Suprapubic skin (tissue), 4 donors: ENCODE results near the gene NRTN. TPM values are rescaled to one million over a fixed set of nuclear protein-coding genes. Genes with fewer than 3 reads are reported as not detected.
"Not testable (repeated sequence)": the region's sequence is repeated elsewhere in the genome, so short reads cannot be mapped to it uniquely, and the experiment has no call there.

ENCODE experiments used
- DNase-seq, 2 donors: peaks; one replicate each; pipeline ENCODE4 v3.0.0-alpha.2; 2019; ENCODE audit warnings: low spot score in 2 of 2
- H3K27ac ChIP-seq: fragments of 200-600 bp; sonication (generic); one replicate; pipeline ENCODE4 v1.5.1; 2019
- H3K27me3 ChIP-seq: fragments of 200-600 bp; sonication (generic); one replicate; pipeline ENCODE4 v1.5.1; 2019
- H3K36me3 ChIP-seq: fragments of 200-600 bp; sonication (generic); one replicate; pipeline ENCODE4 v1.5.1; 2019
- H3K4me1 ChIP-seq: fragments of 200-600 bp; sonication (generic); one replicate; pipeline ENCODE4 v1.5.1; 2019
- H3K4me3 ChIP-seq: fragments of 200-600 bp; sonication (generic); one replicate; pipeline ENCODE4 v1.5.1; 2019; ENCODE audit warnings: mild to moderate bottlenecking
- H3K9me3 ChIP-seq: fragments of 200-600 bp; sonication (generic); one replicate; pipeline ENCODE4 v1.5.1; 2019
- EP300 ChIP-seq: sonication (generic); formaldehyde crosslinking; IDR thresholded peaks from one replicate; pipeline ENCODE4 v1.6.1; 2017; ENCODE audit warnings: antibody characterized with exemption
- POLR2A ChIP-seq, 2 donors: fragments of 450-650 bp; IDR thresholded peaks; one replicate each; pipeline ENCODE4 v1.6.1; 2017; ENCODE audit warnings: antibody characterized with exemption in 2 of 2, mild to moderate bottlenecking in 2 of 2, moderate library complexity in 2 of 2
- POLR2AphosphoS5 ChIP-seq, 3 donors: sonication (generic); formaldehyde crosslinking; IDR thresholded peaks; one replicate each; pipeline ENCODE4 v1.6.1; 2017; ENCODE audit warnings: antibody characterized with exemption in 3 of 3
- whole genome bisulfite sequencing: methylation state at CpG from one replicate; pipeline ENCODE4 v1.1.5; 2018; 5-methylcytosine and 5-hydroxymethylcytosine counted together
- total RNA-seq, 4 donors: library from RNA; depleted of rRNA; stranded (reverse); fragments of >200 nt; gene quantifications; one replicate each; pipeline ENCODE4 v1.1.0, GENCODE V29; 2016
- TF ChIP-seq, protein P1 (sequence below), 2 donors: fragments of 200-600 bp in 1 of 2; fragments of 450-650 bp in 1 of 2; sonication (generic) in 1 of 2; IDR thresholded peaks; one replicate each; pipeline ENCODE4 v1.5.1; 2016 to 2019; ENCODE audit warnings: antibody characterized with exemption in 2 of 2, mild to moderate bottlenecking in 1 of 2, moderate library complexity in 1 of 2

The NRTN gene
- total RNA-seq, 4 donors from 2014 or later = 3.7 to 9.1 (median 6.6) TPM

DNA sequence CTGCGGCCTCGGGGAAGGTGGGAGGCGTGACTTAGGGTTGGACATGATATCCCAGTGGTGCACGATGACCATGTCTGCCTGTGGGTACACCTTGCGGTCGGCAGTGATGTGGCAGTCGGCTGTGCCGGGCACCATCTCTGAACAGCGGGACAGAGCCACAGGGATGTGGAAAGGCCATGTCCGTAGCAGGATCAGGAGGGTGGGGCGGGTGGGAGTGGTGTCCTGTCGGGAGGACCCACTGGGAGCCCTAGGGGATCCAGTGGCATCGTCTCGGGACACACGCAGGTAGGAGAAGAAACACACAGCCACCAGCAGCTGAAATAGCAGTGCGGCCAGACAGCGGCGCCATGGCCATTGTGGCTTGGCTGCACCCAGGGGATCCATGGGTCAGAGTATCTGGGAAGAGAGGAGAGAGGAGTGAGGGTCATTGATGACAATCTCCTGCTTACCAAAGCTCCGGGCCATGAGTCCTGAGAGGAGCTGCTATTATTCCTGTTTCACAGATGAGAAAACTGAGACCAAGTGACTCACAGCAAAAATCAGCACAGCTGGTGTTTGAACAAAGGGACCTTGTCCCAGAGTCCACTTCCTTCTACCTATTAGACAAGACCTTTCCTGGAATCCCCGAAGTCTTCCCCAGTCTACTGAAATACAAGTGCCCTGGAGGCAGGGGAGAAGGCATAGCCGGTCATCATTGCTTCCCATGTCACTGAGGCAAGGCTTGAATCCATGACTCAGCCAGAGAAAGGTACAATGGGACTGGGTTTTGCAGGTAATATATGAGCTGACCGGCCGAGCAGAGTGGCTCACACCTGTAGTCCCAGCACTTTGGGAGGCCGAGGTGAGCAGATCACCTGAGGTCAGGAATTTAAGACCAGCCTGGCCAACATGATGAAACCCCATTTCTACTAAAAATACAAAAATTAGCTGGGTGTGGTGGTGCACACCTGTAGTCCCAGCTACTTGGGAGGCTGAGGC, 39.9 kb downstream of the NRTN start:
- TF ChIP-seq, protein P1, sequence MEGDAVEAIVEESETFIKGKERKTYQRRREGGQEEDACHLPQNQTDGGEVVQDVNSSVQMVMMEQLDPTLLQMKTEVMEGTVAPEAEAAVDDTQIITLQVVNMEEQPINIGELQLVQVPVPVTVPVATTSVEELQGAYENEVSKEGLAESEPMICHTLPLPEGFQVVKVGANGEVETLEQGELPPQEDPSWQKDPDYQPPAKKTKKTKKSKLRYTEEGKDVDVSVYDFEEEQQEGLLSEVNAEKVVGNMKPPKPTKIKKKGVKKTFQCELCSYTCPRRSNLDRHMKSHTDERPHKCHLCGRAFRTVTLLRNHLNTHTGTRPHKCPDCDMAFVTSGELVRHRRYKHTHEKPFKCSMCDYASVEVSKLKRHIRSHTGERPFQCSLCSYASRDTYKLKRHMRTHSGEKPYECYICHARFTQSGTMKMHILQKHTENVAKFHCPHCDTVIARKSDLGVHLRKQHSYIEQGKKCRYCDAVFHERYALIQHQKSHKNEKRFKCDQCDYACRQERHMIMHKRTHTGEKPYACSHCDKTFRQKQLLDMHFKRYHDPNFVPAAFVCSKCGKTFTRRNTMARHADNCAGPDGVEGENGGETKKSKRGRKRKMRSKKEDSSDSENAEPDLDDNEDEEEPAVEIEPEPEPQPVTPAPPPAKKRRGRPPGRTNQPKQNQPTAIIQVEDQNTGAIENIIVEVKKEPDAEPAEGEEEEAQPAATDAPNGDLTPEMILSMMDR (IDR thresholded peaks at IDR 0.05) = no peak
- no peak for TF ChIP-seq POLR2A (IDR thresholded peaks at IDR 0.05)
- no peak for TF ChIP-seq POLR2AphosphoS5 (IDR thresholded peaks at IDR 0.05)
- no peak for TF ChIP-seq EP300
- Histone ChIP-seq H3K27me3 (no peaks in the 10 kb centered on the region), H3K4me1 (no peaks in the 10 kb centered on the region), H3K9me3 (no peaks in the 10 kb centered on the region), H3K4me3 (no peak overlapping the region), H3K27ac (no peak overlapping the region), H3K36me3 (no peaks in the 10 kb centered on the region)
- DNase-seq = no peak
- WGBS = 85% methylated on average over 17 of the region's 24 CpGs

DNA sequence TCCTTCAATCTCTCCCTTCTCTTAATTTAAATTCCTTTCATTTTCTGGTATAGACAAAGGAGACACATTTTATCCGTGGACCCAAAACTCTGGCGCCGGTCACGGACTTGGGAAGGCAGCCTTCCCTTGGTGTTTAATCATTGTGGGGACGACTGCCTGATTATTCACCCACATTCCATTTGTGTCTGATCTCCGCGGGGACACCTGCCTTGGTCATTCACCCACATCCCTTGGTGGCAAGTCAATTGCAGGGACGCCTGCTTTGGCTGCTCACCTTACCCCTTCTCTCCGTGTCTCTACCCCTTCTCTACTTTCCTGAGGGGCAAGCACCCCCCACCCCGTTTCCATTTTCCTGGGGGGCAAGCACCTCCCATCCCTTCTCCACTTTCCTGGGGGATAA, 43.0 kb downstream of the NRTN start:
- H3K36me3 ChIP-seq, DNase-seq, H3K27me3 ChIP-seq, H3K4me3 ChIP-seq, H3K9me3 ChIP-seq, H3K27ac ChIP-seq, H3K4me1 ChIP-seq: not testable (repeated sequence)
- 78% methylated on average over 10 of the region's 10 CpGs for WGBS

DNA sequence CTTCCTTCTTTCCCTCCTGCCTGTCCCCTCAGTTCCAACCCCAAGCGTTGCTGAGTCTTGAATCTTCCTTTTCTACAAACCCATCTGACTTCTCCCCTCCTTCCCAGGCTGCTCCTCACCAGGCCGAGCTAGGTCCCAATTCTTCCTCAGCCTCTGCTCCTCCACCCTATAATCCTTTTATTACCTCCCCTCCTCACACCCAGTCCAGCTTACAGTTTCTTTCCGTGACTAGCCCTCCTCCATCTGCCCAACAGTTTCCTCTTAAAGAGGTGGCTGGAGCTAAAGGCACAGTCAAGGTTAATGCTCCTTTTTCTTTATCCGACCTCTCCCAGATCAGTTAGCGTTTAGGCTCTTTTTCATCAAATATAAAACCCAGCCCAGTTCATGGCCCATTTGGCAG, 43.8 kb downstream of the NRTN start:
- WGBS = 75% methylated on average over 5 of the region's 5 CpGs
- not testable (repeated sequence) for H3K27me3 ChIP-seq, H3K4me3 ChIP-seq, H3K36me3 ChIP-seq, H3K4me1 ChIP-seq, H3K9me3 ChIP-seq, H3K27ac ChIP-seq, DNase-seq

DNA sequence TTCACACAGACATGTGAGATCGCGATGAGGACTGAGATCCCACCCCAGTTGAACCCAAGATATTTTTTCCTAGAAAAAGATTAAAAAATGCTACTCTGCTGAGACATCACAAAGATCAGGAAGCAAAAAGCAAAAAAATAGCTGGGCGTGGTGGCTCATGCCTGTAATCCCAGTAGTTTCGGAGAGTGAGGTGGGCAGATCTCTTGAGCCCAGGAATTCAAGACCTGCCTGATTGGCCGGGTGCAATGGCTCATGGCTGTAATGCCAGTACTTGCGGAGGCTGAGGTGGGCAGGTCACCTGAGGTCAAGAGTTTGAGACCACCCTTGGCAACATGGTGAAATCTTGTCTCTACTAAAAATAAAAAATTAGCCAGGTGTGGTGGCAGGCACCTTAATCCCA, 45.3 kb downstream of the NRTN start:
- Histone ChIP-seq H3K9me3 (no peaks in the 10 kb centered on the region), H3K36me3 (no peaks in the 10 kb centered on the region), H3K4me3 (no peak overlapping the region), H3K27me3 (peaks cover 5% of the 10 kb centered on the region), H3K4me1 (peaks cover 6% of the 10 kb centered on the region), H3K27ac (no peak overlapping the region)
- 66% methylated on average over 6 of the region's 6 CpGs for WGBS
- TF ChIP-seq EP300 = no peak
- no peak for DNase-seq

DNA sequence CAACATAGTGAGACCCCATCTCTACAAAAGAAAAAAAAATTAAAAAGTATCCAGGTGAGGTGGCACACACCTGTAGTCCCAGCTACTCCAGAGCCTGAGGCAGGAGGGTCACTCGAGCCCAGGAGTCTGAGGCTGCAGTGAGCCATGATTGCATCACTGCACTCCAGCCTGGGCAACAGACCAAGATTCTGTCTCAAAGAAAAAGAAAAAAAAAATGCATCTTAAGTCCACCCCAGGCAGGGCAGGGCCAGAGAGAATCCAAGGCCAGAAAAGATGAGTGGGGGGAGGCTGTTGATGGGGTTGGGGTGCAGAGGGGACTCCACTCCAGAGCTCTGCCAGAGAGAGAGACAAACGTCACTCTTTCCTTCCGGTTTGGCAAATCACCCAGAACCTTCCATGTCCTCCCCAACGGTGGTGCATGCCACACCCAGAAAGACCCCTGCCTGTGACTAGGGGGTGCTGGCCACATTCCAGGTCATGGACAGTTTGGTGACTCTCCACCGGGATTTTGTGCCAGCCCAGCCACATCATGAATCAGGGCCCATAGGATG, 46.0 kb downstream of the NRTN start:
- Histone ChIP-seq H3K4me1 (peaks cover 6% of the 10 kb centered on the region), H3K27me3 (peaks cover 5% of the 10 kb centered on the region), H3K4me3 (no peak overlapping the region), H3K27ac (no peak overlapping the region), H3K9me3 (no peaks in the 10 kb centered on the region), H3K36me3 (no peaks in the 10 kb centered on the region)
- WGBS = 5% methylated on average over 5 of the region's 5 CpGs
- DNase-seq = no peak
- no peak for TF ChIP-seq POLR2AphosphoS5 (IDR thresholded peaks at IDR 0.05)
- no peak for TF ChIP-seq EP300
- TF ChIP-seq POLR2A (IDR thresholded peaks at IDR 0.05) = no peak
- TF ChIP-seq, protein P1 (IDR thresholded peaks at IDR 0.05) = no peak

DNA sequence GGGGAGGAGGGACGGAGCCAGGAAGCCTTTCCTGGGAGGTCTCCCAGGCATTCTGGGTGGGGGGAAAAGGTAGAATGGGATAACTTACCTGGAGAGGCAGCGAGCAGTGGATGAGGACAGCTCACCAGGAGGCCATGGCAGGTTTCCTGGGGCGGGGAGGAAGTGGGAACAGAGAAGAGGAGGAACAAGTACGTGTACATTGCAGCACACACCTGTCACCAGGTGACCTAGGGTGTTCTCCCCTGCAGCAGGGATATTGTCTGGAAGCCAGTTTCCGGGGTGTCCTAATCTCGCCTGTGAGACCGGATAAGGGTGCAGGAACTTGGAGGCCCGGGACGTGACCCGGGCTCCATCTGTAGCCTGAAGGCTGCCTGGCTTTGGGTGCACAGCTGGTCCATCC, 46.4 kb downstream of the NRTN start, which contains the start of gene FUT3:
FUT3 (minus strand) TSS at position 148 of the 400 bp plus-strand sequence.
- TF ChIP-seq, protein P1 (IDR thresholded peaks at IDR 0.05) = no peak
- H3K4me3 ChIP-seq = no peak within 1 kb of the TSS
- DNase-seq = no peak
- WGBS = 67% methylated on average over 10 of the region's 10 CpGs
- peaks cover 5% of the 10 kb centered on the region for H3K27me3 ChIP-seq
- peaks cover 6% of the 10 kb centered on the region for H3K4me1 ChIP-seq
- no peaks in the 10 kb centered on the region for H3K36me3 ChIP-seq
- no peak within 1 kb of the TSS for H3K27ac ChIP-seq
- H3K9me3 ChIP-seq = no peaks in the 10 kb centered on the region

DNA sequence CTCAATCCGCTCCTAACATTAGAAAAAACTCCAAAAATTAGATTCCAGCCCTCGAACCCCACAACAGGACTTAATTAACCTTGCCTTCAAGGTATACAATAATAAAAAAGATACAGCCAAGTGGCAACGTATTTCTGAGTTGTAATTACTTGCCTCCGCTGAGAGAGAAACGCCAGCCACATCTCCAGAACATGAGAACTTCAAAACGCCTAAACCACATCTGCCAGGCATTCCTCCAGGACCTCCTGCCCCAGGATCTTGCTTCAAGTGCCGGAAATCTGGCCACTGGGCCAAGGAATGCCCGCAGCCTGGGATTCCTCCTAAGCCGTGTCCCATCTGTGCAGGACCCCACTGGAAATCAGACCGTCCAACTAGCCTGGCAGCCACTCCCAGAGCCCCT, 49.3 kb downstream of the NRTN start:
- not testable (repeated sequence) for H3K4me1 ChIP-seq, H3K27ac ChIP-seq, H3K36me3 ChIP-seq, H3K27me3 ChIP-seq, DNase-seq, H3K9me3 ChIP-seq, H3K4me3 ChIP-seq
- 61% methylated on average over 8 of the region's 10 CpGs for WGBS

DNA sequence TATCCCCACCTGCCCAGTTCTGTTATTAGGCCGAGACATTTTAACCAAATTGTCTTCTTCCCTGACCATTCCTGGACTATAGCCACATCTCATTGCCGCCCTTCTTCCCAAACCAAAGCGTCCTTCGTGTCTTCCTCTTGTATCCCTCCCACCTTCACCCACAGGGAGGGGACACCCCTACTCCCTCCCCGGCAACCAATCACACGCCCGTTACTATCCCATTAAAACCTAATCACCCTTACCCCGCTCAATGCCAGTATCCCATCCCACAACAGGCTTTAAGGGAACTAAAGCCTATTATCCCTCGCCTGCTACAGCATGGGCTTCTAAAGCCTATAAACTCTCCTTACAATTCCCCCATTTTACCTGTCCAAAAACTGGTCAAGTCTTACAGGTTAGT, 50.3 kb downstream of the NRTN start:
- not testable (repeated sequence) for H3K27me3 ChIP-seq, H3K9me3 ChIP-seq, H3K36me3 ChIP-seq, H3K4me1 ChIP-seq, DNase-seq, H3K4me3 ChIP-seq, H3K27ac ChIP-seq
- 76% methylated on average over 9 of the region's 9 CpGs for WGBS
